Activated CD8-positive, alpha-beta memory T cell treated with anti-CD3 and anti-CD28 coated beads, Interleukin-2, amount 50 U/mL, for 1 hour (primary cell): ENCODE data around the gene CAP2.

Experiments used
- DNase-seq: peaks from one replicate; pipeline ENCODE4 v3.0.0-alpha.2; 2020; ENCODE audit errors: extremely low read depth

CAP2 gene, protein sequence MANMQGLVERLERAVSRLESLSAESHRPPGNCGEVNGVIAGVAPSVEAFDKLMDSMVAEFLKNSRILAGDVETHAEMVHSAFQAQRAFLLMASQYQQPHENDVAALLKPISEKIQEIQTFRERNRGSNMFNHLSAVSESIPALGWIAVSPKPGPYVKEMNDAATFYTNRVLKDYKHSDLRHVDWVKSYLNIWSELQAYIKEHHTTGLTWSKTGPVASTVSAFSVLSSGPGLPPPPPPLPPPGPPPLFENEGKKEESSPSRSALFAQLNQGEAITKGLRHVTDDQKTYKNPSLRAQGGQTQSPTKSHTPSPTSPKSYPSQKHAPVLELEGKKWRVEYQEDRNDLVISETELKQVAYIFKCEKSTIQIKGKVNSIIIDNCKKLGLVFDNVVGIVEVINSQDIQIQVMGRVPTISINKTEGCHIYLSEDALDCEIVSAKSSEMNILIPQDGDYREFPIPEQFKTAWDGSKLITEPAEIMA

DNA sequence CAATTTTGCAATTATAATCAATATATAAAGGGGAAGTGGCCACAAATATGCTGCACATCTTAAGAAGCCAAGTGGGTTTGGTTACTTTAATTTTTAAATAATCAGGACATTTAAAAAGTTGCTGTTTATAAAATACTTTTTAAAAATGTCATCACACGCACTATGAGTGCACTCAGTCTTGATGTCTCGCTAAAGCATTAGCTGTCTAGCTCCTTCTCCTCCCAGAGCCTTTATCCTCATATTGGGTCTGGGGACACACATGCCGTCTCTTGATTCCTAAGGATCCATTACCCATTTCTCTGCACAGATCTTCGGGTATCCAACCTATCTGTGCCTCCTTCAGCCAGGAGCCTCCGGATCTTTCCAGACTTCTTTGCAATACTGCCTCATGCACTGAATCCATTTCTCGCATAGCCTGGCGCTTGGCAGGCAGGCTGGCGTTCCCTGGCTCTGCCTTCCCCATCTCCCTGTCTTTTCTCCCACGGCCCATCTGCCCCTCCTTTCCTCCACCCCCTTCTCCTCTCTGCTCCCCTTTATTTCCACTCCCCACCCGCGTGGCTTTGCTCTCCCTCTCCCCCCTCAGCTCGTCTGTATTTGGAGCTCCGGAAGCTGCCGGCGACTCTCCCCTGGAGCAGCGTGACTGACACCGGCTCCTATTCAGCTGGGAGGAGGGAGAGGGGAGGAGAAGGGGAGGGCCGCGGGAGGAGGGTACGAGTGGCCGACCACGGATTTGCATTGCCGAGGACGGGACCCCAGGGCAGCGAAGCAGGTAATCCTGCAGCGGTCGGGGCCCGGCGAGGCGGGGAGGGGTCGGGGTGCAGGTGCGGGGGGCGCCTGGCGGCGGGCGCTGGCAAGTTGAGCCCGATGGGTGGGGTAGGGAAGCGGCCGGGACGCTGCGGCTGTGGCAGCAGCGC, at the start of gene CAP2:
Gene CAP2, plus strand, starts transcription at position 618 of the 914 bp plus-strand sequence. CDS start 27,961 bp downstream, outside the sequence.
- DNase-seq, result no peak

DNA sequence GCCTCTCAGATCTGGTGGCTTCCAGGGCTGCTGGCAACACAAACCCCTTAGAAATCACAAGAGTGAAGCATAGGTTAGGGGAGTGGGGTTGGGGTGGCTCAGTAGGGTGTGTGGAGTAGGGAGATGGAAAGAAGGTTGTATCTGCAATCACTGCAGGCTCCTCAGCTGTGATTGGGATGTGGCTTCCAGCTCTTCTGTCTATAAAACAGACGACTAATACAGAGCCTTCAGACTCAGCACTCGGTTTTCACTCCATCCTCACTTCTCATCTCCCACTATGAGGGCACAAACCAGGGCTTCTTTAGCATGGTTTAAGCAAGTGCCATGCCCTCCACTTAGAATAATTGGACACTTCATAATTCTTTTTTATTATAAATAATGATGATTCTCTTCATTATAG, 46.4 kb upstream of the CAP2 start:
- DNase-seq, result no peak

DNA sequence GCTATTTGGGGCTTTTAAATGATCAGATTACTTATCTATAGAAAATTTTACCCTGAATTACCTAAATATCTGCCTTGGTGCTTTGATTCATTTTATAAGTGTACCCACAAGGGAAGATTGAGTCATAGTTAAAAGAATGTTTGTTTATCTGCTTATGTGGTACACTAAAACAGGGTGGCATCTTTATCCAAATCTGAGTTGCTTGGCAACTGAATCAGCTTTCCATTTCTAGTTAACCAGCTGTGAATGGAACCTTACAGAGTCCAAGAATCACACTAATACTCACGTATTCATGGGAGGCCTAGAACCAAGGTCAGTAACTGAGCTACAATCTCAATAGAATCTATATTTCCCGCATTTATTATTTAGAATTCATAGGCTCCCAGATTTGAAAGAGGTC, 44.0 kb upstream of the CAP2 start:
- DNase-seq, result no peak

DNA sequence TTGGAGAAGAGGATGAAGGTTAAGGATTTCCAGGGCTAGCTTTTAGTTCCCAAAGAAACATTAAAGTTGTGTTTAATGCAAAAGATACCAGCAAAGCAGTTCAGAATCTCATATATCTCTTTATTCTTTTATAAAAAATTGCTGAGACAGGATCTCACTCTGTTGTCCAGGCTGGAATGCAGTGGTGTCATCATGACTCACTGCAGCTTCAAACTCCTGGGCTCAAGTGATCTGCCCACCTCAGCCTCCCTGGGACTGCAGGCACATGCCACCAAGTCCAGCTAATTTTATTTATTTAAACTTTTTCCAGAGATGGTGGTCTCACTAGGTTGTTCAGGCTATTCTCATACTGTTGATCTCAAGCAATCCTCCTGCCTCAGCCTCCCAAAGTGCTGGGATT, 41.1 kb upstream of the CAP2 start:
- no peak for DNase-seq

DNA sequence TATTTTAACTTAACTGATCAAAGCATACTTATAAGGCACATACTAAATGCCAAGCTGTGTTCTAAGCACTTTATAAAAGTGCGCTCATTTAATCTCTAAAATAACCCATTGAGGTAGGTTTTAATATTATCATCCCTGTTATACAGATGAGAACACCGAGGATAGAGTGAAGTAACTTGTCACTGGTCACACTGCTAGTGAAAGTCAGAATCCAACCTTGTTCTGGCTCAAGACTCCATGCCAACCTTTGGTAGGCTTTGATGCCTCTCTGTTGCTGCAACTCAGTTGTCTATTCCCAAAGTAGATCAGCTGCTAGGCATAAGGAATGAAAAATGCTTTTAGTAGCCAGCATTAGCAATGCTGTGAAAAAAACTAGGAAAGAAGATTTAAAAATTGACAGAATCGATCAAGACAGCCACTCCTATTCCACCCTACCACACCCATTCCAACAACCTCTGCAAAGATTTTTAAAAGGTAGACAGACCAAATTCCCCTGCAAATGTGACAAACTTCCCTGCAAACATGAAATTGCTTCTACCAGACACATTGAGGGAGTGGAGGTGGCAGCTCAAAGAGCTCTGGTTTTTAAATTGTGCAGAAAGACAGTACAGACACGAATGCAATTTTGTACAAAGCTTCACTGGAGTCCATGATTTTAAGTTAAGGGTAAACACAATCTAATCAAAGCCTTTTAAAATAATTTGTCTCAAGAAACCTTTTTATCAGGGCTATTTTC, 39.8 kb upstream of the CAP2 start:
- no peak for DNase-seq

DNA sequence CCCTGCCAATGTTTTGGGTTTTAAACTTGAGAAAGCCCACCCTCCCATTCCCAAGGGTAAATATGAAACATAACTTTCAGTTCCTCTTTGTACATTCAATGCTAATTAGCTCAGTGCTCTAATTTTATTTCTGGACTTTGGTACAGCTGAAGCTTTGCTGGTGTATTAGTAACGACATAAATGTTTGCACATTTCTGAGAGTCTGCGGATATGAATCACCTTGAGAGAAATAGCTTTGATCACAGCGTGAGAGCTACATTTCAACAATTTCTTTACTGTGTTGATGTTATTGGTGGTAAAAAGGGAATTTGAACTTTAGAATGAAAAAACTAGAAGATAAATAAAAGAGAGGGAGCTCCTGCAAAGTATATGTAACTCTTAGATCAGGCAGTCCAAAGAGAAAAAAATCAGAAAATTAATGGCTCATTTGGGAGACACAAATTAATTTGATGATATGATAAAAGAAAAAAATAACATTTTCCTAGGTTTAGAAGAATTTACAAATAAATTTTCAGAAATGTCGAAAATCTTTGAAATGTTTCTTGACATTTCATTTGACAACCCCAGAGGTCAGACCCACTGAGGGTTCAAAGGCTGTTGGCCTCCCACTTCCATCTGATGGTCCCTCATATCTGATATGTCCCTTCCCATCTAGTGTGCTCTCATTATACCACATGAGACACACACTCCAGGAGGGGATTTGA, 38.5 kb upstream of the CAP2 start:
- no peak for DNase-seq

DNA sequence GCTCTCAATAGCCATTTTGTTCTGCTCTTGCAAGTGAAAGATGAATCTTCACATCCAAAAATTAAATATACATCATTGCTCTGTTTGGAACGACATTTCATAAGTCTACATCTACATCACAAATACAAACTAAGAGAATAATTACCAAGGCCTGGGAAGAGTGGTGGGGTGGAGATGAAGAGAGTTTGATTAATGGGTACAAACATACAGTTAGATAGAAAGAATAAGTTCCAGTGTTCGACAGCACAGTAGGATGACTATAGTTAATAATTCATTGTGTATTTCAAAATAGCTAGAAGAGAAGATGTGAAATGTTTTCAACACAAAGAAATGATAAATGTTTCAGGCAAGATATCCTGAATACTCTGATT, 38.0 kb upstream of the CAP2 start:
- DNase-seq, result no peak

DNA sequence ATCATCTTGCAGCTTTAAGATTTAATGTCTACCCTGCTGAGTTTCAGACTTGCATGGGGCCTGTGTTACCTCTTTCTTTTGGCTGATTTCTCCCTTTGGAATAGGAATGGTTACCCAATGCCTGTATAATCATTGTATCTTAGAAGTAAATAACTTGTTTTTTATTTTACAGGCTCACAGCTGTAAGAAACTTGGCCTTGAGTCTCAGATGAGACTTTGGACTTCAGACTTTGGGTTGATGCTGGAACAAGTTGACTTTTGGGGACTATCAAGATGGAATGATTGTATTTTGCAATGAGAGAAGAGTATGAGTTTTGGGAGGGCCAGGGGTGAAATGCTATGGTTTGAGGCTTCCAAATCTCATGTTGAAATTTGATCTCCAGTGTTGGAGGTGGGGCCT, 34.9 kb upstream of the CAP2 start:
- DNase-seq, result no peak

DNA sequence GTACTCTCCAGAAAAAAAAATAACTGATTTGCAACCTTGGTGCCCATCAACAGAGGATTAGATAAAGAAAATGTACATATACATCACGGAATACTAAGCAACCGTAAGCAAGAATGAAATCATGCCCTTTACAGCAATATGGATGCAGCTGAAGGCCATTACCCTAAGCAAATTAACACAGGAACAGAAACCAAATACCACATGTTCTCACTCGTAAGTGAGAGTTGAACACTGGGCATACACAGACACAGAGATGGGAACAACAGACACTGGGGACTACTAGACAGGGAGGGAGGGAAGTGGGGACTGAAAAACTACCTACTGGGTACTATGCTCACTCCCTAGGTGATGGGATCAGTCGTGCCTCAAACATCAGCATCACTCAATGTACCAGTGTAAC, 32.8 kb upstream of the CAP2 start:
- DNase-seq, result no peak

DNA sequence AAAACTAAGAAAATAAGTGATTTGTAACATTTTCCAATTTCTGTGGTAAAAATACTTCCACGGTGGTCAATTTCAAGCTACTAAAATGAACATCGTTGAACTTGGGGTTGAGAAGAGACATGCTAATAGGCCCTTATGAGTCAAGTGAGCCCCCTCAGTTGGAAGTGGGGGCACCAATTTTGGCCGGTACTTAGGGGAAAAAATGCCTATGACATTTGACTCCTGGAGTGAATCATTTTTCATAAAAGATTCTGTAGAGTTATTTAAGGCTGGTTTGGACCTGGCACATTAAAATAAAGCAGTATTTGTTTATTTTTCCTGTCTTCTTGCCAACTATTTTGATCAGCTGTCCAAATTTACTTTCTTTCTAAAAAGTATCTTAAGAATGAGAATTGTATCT, 32.4 kb upstream of the CAP2 start:
- DNase-seq, result no peak

DNA sequence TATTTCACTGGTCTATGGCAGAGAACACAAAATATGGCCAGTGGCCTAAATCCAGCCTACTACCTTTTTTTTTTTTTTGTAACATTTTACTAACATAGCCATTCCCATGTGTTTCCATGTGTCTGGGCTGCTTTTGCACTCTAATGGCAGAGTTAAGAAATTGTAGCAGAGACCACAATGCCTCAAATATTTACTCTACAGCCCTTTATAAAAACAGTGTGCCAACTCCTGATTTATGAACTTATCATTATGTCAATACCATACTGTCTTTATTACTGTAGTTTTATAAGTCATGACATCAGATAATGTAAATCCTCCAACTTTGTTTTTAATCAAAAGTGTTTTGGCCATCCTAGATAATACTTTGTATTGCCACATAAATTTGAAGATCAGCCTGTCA, 27.4 kb upstream of the CAP2 start:
- no peak for DNase-seq

DNA sequence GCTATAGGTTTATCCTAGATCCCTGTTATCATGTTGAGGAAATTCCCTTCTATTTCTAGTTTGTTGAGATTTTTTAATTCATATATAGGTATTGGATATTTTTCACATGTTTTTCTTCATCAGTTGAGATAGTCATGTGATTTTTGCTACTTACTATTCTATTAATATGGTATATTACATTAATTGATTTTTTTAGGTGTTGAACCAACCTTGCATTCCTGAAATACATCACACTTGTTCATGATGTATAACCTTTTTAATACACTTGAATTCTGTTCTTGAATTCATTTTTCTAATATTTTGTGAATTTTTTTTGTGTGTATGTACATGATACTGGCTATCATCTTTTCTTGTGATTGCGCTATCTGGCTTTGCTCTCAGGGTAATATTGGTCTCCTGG, 25.5 kb upstream of the CAP2 start:
- no peak for DNase-seq

DNA sequence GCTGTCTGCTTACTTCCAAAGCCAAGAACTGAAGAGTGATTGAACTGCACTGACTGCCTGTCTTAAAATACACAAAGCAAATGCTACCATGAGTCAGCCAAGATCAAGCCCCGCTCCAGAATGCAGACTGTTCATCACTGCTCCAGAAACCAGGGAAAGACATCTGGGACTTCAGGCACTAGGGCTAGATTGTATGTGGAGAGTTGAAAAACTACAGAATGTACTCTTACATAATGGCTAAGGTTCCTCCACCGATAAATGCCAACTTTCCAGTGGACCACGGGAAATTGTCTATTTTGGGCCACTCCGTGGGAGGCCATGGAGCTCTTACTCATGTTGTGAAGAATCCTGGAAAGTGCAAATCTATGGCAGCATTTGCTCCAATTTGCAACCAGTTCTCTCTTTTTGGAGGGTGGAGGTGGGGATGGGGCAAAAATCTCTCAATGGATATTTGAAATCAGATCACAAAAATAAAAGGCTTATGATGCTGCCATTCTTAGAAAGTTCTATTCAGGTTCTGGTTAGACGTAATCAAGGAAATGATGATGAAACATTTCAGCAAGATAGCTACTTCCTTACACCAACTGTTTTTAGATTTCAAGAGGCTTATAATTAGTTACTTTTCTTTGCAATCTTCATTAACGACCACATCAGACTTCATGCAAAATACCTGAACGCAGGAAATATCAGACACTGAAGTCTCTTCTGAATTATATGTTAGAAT, 11.8 kb upstream of the CAP2 start:
- DNase-seq, result no peak

DNA sequence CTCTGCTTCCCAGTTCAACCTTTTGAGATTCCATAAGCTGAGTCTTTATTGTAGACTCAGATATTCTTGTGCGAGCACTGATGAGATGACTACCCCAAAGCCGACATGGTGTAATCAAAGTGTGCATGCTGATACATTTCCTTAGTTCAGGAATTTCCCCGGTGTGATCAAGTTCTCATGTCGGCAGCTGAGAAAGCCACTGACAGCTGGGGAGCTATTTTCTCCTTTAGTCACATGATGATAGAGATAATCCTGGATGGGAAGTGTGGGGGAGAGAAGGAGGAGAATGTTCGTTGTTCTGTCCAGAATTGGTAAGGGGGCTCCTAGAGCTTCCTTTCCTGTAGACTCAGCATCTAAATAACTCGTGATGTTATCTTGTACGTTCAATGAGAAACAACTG, 7.7 kb upstream of the CAP2 start:
- DNase-seq, result no peak

DNA sequence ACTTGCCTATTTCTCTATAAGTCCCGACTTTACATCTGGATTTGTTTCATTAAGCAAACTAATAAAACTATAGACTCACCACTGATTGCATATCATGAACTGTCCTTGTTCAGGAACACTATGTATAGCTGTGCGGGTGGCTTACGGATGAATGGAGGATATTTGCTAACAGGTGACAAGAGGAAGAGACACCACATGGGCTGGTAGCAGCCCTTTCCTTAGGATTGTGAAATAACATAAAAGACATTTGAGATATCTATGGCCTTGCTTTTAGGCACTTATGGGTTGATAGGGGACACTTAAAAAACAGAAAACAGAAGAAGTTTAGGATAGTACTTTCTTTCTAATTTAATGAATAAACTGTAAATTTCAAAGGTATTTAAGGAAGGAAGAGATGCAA, 5.0 kb upstream of the CAP2 start:
- no peak for DNase-seq

DNA sequence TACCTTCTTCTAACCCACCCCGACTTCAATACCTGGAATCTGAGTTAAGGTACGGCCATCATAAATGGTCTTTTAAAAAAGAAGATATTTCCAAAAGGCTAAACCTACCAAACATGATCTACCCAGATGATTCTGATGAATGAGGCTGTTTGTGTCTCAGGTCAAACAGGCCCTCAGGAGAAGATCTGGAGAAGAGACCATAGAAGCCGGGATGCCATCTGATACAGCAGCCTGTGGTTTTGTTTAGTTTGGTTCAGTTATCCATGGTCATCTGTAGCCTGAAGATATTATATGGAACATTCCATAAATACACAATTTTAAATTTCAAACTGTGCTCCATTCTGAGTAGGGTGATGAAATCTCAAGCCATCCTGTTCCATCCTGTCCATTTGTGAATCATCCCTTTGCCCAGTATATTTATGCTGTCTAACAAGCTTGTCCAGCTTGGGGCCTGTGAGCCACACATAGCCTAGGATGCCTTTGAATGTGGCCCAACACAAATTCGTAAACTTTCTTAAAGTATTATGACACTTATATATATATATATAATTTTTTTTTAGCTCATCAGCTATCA, 4.0 kb upstream of the CAP2 start:
- DNase-seq, result no peak

DNA sequence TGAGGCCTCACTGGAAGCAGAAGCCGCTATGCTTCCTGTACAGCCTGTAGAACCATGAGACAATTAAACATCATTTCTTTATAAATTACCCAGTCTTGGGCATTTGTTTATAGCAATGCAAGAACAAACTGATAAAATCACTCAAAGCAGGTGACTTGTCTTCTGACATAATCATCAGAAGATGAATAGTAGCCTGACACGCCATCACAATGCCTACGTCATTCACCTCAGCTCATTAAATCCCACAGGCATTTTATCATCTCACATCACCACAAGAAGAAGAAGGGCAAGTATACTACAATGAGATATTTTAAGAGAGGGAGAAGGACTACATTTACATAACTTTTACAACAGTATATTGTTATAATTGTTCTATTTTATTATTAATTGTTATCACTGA, 3.1 kb upstream of the CAP2 start:
- no peak for DNase-seq

DNA sequence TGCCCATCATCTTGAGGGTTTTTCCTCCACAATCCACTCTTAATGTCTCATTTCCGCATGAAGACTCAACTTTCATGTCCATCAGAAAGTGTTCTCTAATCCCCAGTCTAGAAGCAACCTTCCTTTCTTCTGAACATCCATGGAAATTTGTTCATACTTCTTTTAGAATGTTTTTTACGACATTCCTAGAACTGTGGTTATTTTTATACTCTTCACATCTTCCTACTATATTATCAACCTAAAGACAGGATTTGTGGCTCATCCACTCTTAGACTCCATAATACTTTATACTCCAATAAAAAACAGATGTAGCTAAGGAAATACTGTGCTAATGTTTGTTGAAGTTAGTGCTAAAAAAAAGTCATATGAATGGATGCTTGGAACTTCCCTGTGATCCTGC, 1.4 kb upstream of the CAP2 start:
- DNase-seq, result no peak

DNA sequence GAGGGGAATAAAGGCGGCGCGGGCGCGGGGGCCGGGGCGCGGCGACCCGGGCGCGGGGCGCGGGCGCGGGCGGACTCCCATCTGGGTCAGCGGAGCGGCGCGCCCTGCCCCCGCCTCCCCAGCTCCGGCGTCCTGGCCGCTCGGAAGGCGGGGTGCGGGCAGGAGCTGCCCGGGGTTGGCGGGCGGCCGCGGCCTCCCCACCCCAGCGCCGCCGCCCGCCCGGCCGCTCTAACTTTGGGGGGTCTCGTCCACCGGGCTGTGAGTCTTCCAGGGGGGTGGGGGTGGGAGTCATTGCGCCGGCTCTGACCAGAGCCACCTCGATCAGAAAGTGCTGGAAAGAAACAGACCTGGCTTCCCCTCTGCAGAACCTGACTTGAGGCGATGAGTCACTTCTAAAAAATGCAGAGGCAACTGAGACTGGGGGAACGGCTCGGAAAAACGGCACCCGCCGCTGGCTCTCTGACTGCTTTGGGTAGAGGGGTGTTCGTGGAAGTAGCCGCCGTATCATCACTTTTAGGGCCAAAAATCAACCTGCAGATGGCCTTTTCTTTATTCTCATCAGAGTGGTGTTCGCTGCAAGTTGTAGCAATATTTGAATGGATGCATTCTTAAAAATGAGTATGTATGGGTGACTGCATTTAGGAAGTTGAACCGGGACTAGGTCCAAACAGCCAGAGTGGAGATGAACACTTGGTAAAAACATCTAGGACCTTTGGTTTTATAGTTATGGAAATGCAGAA, 667 bp downstream of the CAP2 start:
- no peak for DNase-seq

DNA sequence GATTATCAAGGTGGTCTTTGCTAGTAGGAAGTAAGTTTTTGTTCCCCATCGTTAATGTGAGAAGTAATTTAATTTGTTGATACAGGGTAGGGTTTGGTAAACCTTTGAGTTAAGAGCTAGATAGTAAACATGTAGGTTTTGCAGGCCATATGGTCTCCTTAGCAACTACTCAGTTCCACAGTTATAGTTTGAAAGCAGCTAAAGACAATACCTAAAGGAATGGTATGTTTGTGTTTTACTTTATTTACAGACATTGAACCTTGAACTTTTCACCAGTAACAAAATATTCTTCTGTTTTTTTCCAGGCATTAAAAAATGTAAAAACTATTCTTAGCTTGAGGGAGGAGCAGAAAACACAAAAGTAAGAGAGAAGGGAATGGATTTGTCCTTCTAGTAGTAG, 1.7 kb downstream of the CAP2 start:
- no peak for DNase-seq
